22Rv1 (cell line): ENCODE results near the gene CD68.

Source experiments
- CTCF ChIP-seq: fragments of 450-650 bp; IDR thresholded peaks from 2 replicates; pipeline ENCODE4 v1.5.1; 2017; ENCODE audit warnings: mild to moderate bottlenecking
- ZFX ChIP-seq: fragments of 450-650 bp; IDR thresholded peaks from 2 replicates; pipeline ENCODE4 v1.6.1; 2017; ENCODE audit warnings: antibody characterized with exemption, borderline replicate concordance

GRCh38 chr17:7563115-7563869, 16.1 kb upstream of the CD68 start:
- TF ChIP-seq CTCF (no peak), ZFX (no peak)
